DOHH2 (cell line): Measurements from ENCODE around the gene KANSL3.
"Not testable (repeated sequence)": the region's sequence is repeated elsewhere in the genome, so short reads cannot be mapped to it uniquely, and the experiment has no call there.

Experiments used
- CTCF ChIP-seq: fragments of 200-600 bp; sonication (generic); IDR thresholded peaks from one replicate; pipeline ENCODE4 v1.5.1; 2014; ENCODE audit warnings: antibody characterized with exemption, mild to moderate bottlenecking, low read depth, low read length; ENCODE audit not compliant: poor library complexity, severe bottlenecking
- EZH2phosphoT487 ChIP-seq: fragments of 200-600 bp; sonication (generic); IDR thresholded peaks from 2 replicates; pipeline ENCODE4 v1.6.1; 2017; ENCODE audit warnings: borderline replicate concordance, mild to moderate bottlenecking, antibody characterized with exemption, low read length, moderate library complexity, mixed read lengths

GRCh38 chr2:96557421-96557820, 80.7 kb downstream of the KANSL3 start:
- not testable (repeated sequence) for TF ChIP-seq CTCF, EZH2phosphoT487
